Islet precursor cell (in vitro differentiated cells): ENCODE measurements around the gene SULF2.

ENCODE experiments used
- DNase-seq: peaks from one replicate; pipeline ENCODE4 v3.0.0-alpha.2; 2018

Gene SULF2

DNA sequence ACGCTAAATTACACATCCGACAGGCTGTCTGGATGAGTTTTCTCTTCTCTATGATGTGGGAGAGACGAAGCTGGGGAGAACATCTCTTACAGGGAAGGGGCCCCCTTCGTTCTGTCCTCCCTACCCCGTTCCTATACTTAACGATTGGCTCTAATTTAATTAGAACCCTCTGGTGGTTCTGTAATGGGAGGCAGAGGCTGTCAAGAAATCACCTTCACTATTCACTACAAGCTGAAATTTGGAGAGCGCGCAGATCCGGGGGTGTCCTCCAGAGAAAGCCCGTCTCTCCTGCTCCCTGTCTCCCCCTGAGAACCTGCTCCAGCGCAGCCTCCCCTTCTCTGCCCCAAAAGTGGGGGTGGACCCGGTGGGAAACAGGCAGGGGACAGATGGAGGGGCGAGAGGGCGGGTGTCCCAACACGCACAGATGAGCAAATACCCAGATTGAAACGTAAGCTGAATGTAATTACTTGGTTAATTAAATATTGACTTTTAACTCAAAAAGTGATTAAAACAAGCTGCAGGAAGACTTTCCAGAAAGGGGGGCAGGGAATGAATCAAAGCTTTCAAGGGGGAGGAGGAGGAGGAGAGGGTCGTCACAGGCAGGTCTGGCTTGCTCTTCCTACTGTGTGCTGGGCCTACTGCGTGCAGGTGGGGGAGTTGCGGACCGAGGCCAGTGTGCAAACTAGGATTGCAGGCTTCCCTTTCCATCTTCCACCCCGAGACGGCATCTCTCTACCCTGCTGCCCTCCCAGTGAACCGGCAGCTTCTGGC lies 1.3 kb downstream of the SULF2 start:
- no peak for DNase-seq

DNA sequence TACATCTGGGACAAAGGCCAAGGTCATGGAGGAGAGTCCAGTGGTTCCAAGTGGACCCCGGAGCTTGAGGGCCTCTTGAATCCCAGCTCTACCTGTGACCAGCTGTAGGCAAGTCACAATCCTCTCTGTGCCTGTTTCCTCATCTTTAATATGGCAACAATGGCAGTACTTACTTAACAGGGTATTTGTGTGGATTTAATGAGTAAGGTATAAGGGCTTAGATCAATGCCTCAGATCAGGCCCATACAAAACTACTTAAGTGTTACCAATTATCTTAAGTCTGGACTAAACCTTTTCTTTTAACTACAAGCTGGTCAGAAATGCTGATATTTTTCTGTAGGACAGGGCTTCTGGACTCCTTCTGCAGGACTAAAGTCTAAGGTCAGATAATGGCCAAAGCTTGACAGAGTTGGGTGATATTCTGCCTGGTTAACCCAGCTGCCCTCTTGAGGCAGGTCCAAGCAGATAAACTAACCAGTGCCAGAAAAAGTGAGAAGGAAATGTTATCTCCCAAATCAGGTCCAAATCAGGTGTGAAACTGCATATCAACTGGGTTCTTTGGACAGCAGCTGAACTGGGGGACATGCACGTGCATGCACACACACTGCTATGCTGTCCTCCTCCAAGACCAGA lies 2.2 kb downstream of the SULF2 start:
- no peak for DNase-seq

DNA sequence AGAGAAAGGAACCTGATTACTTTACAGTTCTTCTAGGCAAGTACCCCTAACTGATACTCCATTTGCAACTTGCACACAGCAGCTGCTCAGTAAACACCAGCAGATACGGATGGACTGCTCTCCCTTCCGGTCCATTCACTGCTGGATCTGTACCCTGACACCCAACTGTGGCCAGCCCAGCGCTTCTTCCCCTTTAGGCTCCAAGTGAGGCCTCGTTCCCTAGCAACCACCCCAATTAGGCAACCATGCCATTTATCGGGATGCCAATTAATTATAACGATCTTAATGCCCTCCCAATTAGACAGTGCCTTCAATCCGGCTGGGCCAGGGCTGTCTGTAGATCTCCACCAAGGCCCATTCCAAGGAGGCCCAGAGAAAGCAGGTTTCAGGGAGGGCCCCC lies 3.2 kb downstream of the SULF2 start:
- no peak for DNase-seq

DNA sequence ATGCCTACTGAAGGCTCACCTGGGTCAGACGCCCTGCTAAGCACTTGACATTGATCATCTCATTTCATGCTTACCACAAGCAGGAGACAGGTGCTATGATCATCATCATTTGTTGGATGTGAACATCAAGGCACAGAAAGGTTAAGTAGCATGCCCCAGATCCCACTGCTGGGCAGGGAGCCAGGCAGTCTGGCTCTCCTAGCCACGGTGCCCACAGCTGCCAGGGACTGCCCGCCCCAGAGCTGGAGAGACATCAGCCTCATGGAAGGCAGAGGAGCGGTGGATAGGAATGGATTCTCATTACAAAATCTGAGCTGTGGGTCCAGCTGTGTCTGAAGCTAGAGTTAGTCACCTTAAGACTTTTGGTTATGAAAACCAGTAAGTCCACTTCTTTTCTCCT lies 3.6 kb downstream of the SULF2 start:
- no peak for DNase-seq

DNA sequence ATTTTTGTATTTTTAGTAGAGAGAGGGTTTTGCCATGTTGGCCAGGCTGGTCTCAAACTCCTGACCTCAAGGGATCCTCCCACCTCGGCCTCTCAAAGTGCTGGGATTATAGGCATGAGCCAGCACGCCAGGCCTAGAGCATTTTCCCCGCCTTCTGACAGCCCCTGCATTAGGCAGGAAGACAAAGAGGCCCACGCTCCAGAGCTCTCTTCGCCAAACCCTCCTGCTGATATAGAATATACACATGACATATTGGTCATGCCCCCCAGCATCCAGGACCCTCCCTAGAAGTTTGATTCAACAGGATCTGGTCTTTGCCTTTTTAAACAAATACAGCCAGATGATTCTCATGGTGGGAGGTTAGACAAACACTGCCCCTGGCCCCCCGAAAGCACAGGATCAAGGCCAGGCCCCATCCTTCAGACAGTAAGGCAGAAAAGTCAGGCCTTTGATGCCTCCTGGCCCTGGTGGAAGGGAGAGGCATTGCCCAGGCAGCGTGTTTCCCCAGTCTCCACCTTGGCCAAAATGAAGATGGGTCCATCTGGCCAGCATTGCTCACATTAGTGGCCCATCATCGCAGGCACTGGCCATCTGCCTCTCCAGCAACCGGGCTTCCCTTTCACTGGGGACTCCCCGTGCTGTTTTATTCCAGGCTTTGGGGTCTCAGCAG lies 4.4 kb downstream of the SULF2 start:
- DNase-seq: no peak

DNA sequence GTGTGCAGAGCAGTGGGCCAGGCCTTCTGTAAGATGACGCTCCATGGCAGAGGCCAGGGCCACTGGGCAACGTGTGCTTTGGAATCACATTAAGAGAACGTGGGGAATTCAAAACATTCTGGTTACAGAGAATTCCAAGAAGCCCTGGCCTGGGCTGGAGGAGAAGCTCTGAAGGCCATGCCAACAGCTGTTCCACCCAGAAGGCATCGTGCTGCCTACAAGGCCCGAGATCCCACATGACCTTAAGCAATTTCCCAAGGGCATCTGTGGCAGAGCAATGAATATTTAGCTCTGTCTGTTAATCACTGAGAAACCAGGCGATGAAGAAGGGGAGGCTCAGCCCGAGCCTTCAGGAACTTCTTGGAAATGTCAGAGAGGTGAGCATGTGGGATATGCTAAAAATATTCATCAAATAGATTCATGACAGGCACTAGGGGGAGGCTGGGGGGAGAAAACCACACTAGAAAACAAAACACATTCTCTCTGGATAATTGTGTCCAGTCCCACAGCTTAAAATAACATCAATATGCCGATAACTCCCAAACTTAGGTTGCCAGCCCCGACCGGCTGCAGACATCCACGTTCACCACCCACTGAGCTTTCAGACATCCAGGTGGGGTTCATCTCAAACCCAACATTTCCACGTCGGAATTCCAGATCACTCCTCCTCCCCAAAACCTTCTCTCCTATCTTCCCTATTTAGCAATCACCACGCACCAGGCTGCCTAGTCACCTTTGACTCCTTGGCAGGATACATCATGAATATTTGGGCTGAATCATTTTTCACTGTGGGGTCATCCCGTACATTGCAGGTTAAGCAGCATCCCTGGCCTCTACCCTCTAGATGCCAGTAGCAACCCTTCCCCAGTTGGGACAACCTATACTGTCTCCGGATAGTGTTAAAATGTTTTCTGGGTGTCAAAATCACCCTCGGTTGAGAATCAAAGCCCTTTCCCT lies 6.6 kb downstream of the SULF2 start:
- no peak for DNase-seq

DNA sequence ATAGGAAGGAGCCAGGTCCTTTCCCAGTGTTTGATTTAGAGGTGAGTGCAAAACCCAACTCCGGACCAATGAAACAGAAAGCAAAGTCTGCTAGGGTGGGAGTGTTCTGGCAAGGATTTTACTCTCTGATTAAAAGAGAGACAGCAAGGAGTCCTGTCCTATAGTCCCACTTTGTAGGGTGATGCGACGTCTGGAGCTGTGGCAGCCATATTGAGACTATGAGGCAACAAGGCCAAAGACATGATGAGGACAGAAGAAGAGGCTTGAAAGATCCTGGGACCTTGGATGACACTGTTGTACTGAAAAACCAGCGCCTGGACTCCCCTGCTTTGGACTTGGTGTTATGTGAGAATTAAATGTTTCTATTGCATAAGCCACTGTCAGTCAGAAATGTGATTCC lies 8.1 kb downstream of the SULF2 start:
- no peak for DNase-seq

DNA sequence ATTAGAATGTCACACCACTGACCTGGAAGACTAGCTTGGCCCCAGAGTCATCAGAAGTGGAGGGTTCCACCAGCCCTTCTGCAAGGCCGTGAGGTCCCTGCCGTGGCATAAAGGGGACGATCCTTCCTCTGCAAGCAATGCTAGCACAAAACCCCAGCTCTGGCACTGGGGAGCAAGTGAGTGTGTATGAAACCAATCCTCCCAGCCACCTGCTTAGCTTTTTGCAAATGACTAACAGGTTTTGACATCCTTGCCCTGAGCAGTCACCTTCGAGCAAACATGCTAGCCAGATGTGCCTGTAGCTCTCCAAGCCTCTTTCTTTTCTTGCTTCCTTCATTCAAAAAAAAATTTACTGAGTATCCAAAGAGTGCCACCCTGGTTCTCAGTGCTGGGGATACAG lies 8.6 kb downstream of the SULF2 start:
- no peak for DNase-seq

DNA sequence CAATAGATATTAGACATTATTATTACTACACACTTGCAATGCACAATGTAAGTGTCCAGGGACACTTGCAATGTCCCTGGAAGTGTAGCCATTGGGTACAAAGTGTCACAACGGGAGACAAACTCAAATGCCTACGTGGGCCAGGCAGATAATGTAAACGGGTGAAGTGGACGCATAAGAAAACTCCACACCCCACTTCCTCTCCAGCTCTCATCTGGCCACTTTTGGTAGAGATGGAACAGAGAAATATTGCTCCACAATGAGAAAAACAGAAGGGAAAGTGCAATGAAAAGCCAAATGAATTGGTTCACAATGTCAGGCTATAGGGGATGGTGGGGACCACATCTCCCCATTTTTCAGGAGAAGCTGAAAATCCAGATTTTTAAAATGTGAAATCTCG lies 9.4 kb downstream of the SULF2 start:
- no peak for DNase-seq

DNA sequence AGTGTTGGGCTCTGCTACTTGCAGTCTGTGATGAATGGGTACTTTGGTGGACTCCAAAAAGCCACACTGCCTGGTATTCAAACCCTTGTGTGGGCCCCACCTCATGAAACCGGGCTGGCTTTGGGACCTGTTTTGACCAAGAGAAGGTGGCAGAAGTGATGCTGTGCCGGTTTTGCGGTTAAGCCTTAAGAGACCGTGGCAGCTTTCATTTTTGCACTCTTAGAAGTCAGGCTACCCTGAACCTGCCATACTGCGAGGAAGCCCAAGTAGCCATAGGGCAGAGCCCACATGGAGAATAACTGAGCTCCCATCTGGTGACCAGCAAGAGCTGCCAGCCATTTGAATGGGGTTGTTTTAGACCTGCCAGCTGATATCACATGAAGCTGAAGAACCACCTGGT lies 10.2 kb downstream of the SULF2 start:
- no peak for DNase-seq

DNA sequence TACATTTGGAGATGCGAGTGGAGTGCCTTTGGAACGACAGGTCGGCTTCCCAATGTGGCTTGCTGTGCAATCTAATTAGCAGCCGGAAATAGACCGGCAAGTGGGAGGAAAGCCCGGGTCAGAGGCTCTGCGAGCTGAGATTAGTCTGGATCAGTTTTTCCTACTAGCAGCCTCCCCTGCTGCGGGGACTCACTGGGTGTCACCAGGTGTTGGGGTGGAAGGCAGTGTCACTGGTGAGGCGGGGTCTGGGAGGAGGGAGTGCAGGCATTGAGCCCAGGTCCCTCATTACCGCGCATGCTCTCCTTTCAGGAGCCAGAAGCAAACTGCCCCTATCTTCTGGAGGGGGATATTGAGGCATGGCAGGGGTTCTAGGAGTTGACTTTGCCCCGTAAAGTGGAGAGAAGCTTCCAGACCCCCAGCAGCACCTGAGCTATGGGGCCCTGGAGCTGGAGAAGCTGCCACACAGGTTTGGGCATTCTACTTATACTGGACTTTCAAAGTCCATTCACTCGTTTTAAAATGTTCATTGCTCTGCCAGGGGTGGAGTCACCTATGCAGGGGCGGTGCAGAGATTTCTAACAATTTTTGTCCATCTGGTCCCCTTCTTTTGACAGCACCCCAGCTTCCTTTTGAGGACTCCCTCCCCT lies 11.0 kb downstream of the SULF2 start:
- no peak for DNase-seq

DNA sequence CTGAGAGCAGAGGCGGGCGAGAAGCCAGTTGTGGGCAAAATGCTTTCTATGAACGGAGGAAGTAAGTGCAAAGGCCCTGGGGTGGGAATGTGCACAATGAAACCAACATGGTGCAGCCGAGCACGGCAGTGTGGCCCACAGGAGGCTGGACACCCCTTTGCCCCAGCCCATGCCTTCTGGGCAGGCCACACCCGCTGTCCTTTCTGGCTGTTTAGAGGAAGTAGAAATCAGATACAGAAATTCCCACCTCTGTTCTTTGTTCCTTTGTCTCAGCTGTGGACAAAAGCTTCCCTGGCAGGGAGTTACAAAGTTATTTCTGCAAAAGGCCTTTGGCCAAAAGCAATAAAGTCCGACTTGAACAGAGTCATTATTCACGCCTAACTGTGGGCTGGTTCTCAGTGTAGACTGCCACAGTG lies 11.9 kb downstream of the SULF2 start:
- no peak for DNase-seq

DNA sequence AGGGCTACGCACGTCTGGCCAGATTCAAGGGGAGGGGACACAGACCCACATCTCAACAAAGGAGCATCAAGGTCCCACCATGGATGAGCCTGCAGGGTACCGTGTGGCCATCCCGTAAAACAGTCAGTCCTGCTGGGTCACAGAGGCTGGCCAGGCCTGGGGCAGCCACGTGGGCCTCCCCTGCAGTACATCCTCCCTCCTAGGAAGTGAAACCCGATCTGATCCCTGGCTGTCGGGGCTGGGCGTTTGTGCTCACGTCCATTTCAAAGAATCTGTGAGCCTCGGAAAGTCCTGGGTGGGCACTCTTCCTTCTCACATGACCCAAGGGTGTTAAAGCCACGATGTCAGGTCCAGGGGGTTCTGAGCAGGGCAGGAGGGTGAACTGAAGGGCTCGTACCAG lies 14.3 kb downstream of the SULF2 start:
- DNase-seq: no peak

DNA sequence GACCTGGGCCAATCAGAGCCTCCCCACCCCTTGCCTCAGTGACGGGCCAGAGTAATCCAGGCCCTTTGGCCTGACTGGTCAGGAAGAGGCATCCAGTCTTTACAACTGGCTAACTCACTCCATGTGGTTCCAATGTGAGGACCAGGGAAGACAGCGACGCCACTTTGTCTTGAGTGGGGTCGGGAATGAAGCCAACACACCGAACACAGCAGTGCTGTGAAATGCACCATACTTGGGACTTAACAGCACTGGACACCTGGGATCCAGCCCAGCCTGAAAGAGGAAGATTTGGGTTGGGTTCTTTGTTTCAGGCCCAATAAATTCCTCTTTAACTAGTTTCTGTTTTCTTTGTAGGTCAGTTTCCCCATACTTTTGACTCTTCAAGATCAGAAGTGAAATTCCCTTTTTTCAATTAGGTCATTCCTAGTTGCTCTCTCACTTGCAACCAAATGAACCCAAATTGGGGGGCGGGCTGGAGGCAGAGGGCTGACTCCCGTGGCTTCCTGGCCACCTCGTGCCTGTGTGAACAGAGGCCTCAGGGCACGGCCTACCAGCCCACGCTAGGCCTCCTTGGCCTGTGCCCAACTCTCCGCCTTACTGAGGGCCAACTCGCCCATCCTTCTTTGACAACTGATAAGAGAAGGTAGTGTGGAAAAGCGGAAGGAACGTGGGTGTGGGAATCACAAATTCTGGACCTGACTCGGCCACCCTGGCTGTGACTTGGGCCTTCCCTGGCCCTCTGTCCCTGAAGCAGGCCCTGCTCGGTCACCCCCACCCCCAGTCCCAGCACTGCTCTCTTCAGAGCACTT lies 17.1 kb downstream of the SULF2 start:
- DNase-seq: no peak

DNA sequence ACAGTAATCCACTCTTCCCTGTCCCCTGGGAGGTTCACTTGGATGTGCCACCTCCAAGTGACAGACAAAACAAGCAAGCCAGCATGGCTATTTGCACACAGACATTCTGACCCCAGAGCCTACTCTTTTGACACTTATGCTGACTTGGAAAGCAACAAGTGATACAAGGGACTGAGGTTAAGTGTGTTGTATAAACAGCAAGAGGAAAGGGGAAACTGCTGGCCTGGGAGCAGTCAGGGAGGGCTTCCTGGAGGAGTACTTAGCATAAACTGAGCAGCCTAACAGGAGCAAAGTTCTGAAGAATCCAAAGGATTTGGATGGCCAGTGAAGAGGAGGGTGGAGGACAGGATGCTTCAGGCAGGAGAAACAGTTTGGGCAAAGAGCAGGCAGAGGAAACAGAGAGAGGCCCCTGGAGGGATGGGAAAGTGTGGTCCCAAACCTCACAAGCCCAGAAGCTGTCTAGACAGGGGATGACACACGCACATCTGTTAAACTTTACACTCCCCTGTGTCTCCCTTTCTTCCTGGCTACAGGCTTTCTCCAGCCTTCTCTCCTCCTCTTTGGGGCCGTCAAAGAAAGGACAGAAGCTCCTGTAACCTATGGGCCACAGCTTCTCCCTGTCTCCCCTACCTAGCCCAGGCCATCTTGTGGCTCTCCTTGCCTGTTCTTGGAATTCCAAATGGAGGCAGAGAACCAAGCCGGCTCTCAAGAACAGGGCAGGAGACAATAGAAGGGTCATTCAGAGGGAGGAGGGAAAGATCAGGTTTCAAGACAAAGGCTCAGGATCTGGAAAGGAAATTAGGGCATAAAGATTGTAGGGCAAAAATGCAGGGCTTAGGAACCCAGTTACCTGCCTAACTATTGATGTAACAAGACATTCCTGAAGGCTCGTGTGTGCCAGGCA lies 19.3 kb downstream of the SULF2 start:
- DNase-seq: peak; percentile 91

DNA sequence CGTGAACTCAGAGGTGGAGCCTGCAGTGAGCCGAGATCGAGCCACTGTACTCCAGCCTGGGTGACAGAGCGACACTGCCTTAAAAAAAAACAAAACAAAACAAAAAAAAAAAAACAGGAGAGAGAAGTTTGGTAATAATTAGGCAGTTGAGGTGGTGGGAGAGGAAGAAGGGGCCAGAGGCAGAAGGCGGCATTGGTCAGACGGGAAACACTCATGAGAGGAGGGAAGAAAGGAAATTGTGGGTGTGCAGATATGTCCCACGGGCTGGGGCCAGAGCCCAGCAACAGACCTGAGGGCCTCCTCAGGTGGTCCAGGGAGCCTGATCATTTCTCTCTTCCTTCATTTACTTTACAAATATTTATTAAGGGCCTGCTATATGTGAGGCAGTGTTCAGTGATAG lies 20.0 kb downstream of the SULF2 start:
- no peak for DNase-seq

DNA sequence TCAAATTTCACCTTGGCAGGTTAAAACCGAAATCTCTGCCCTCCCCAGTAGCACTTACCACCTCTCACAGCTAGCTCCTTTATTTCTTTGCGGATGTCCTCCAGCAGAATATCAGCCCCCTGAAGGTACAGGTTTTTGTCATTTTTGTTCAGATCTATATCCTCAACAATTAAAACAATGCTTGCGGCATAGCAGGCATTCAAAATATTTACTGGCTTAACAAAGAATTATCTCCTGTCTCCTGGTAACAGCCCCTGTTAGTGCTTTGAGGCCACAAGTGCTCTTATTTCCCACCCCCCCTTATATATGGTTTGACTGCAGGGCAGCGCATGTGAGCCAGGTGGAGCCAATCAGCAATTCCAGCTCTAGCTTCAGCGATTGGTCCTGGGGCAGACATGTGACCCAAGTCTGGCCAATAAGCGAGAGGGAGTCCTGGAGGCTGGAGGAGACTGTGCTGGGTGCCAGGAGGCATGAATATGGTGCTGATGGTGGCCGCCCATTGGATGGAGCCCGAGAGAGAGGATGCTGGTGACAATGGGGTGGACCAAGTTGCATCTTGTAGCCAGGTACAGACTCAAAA lies 21.0 kb downstream of the SULF2 start:
- DNase-seq: no peak

DNA sequence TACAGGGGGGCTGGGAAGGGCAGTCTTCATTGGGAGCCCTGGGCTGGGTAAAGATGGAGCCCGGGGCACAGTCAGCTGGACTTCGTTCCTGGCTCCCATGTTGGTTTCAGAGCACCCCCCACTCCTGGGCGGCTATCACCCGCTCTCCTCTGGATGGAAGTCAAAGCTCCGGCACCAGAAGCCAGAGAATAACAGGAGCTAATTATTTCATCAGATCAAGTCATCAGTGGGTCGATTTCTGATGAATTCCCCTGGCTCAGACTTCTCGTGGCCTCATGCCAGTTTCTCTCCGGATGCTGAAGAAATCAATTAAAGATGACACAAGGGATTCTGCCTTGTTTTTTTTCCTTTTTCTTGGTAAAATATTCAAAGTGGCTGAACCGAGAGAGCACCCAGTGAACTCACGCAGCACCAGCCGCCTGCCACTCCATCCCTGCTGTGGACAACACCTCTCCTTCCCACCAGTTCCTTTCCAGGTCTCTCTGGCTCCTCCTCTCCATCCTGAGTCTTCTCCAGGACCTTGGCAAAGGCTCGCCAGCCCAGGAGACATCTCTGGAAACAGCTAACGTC lies 22.5 kb downstream of the SULF2 start:
- no peak for DNase-seq

DNA sequence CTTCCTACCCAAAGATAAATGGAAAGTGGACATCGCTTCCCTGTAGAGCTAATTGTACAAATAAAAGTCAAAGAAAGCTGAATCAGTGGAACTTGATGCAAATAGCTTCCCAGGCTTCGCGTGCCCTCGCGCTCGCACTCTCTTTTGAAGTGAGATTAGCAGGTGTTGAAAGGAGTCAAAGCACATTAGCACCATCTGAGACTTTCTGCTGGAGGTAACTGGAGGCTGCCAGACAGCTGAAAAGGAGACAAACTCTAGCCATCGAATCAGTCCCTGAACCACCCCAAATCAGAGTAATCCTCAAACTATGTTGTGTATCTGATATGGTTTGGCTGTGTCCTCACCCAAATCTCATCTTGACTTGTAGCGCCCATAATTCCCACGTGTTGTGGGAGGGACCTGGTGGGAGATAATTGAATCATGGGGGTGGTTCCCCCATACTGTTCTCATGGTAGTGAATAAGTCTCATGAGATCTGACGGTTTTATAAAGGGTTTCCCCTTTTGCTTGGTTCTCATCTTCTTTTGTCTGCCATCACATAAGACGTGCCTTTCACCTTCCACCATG lies 23.7 kb downstream of the SULF2 start:
- DNase-seq: no peak
